Measurements from ENCODE around the gene DPYSL5. TPM values are rescaled to one million over a fixed set of nuclear protein-coding genes. Genes with fewer than 3 reads are reported as not detected.
"Not testable (repeated sequence)": the region's sequence is repeated elsewhere in the genome, so short reads cannot be mapped to it uniquely, and the experiment has no call there.

DPYSL5 gene
- polyA plus RNA-seq, 1 donor from 2014 or later, result 111 TPM

DNA sequence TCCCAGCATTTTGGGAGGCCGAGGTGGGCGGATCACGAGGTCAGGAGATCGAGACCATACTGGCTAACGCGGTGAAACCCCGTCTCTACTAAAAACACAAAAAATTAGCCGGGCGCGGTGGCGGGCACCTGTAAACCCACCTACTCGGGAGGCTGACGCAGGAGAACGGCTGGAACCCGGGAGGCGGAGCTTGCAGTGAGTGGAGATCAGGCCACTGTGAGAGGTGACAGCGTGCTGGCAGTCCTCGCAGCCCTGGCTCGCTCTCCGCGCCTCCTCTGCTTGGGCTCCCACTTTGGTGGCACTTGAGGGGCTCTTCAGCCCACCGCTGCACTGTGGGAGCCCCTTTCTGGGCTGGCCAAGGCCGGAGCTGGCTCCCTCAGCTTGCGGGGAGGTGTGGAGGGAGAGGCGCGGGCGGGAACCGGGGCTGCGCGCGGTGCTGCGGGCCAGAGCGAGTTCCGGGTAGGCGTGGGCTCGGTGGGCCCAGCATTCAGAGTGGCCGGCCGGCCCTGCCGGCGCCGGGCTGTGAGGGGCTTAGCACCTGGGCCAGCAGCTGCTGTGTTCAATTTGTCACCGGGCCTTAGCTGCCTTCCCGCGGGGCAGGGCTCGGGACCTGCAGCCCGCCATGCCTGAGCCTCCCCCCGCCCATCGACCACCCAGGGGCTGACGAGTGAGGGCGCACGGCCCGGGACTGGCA, 33.7 kb upstream of the DPYSL5 start:
- not testable (repeated sequence) for H3K4me3 ChIP-seq (ENCODE audit: low read length); H3K9me3 ChIP-seq (ENCODE audit: low read length); H3K79me2 ChIP-seq (replicated peaks; ENCODE audit: insufficient read depth, low read length); H3K9me2 ChIP-seq (ENCODE audit: insufficient read depth, low read length); H2AFZ ChIP-seq (ENCODE audit: low read depth, low read length); H3K27me3 ChIP-seq (ENCODE audit: insufficient read depth, low read depth, low read length); H3K9ac ChIP-seq (ENCODE audit: low read length); H3F3A ChIP-seq (ENCODE audit: insufficient read depth, low read length, poor library complexity, severe bottlenecking); H3K27ac ChIP-seq (ENCODE audit: low read length); H3K36me3 ChIP-seq (ENCODE audit: insufficient read depth, low read length); H3K4me2 ChIP-seq (ENCODE audit: low read length); H4K20me1 ChIP-seq (ENCODE audit: insufficient read depth)

DNA sequence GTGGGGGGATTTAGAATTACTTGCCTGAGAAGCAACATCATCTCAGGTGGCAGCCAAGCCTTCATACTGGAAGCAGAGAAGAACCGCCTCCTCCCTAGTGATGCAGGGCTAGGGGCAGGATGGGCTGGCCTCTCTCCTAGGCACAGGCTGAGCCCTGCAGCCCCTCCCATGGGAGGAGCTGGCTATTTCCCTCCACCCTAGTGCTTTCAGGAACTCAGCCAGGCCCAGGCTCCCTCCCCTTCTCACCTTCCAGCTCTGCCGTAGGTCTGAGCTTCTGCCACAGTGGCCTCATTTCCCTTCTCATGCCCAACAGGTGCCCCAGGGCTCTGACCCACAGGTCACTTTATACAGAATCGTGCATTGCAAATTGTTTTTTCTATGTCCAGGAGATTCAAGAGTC, 31.0 kb upstream of the DPYSL5 start:
- Histone ChIP-seq H3K9ac (ENCODE audit: low read length) (no peak overlapping the region), H3K4me3 (ENCODE audit: low read length) (no peak overlapping the region), H3K4me2 (ENCODE audit: low read length) (no peak overlapping the region), H4K20me1 (ENCODE audit: insufficient read depth) (no peaks in the 10 kb centered on the region), H3F3A (ENCODE audit: insufficient read depth, low read length, poor library complexity, severe bottlenecking) (no peaks in the 10 kb centered on the region), H3K9me2 (ENCODE audit: insufficient read depth, low read length) (no peaks in the 10 kb centered on the region), H3K27me3 (ENCODE audit: insufficient read depth, low read depth, low read length) (no peaks in the 10 kb centered on the region), H3K36me3 (ENCODE audit: insufficient read depth, low read length) (no peaks in the 10 kb centered on the region), H3K9me3 (ENCODE audit: low read length) (no peaks in the 10 kb centered on the region), H2AFZ (ENCODE audit: low read depth, low read length) (no peak overlapping the region), H3K79me2 (replicated peaks; ENCODE audit: insufficient read depth, low read length) (no peaks in the 10 kb centered on the region), H3K27ac (ENCODE audit: low read length) (no peak overlapping the region)
- TF ChIP-seq, protein P1, sequence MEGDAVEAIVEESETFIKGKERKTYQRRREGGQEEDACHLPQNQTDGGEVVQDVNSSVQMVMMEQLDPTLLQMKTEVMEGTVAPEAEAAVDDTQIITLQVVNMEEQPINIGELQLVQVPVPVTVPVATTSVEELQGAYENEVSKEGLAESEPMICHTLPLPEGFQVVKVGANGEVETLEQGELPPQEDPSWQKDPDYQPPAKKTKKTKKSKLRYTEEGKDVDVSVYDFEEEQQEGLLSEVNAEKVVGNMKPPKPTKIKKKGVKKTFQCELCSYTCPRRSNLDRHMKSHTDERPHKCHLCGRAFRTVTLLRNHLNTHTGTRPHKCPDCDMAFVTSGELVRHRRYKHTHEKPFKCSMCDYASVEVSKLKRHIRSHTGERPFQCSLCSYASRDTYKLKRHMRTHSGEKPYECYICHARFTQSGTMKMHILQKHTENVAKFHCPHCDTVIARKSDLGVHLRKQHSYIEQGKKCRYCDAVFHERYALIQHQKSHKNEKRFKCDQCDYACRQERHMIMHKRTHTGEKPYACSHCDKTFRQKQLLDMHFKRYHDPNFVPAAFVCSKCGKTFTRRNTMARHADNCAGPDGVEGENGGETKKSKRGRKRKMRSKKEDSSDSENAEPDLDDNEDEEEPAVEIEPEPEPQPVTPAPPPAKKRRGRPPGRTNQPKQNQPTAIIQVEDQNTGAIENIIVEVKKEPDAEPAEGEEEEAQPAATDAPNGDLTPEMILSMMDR (IDR thresholded peaks at IDR 0.05; ENCODE audit: poor library complexity, severe bottlenecking), result no peak
- no peak for TF ChIP-seq EZH2 (IDR thresholded peaks at IDR 0.05; ENCODE audit: borderline replicate concordance, insufficient read depth, low read length, poor library complexity, severe bottlenecking)
- TF ChIP-seq, protein P2, sequence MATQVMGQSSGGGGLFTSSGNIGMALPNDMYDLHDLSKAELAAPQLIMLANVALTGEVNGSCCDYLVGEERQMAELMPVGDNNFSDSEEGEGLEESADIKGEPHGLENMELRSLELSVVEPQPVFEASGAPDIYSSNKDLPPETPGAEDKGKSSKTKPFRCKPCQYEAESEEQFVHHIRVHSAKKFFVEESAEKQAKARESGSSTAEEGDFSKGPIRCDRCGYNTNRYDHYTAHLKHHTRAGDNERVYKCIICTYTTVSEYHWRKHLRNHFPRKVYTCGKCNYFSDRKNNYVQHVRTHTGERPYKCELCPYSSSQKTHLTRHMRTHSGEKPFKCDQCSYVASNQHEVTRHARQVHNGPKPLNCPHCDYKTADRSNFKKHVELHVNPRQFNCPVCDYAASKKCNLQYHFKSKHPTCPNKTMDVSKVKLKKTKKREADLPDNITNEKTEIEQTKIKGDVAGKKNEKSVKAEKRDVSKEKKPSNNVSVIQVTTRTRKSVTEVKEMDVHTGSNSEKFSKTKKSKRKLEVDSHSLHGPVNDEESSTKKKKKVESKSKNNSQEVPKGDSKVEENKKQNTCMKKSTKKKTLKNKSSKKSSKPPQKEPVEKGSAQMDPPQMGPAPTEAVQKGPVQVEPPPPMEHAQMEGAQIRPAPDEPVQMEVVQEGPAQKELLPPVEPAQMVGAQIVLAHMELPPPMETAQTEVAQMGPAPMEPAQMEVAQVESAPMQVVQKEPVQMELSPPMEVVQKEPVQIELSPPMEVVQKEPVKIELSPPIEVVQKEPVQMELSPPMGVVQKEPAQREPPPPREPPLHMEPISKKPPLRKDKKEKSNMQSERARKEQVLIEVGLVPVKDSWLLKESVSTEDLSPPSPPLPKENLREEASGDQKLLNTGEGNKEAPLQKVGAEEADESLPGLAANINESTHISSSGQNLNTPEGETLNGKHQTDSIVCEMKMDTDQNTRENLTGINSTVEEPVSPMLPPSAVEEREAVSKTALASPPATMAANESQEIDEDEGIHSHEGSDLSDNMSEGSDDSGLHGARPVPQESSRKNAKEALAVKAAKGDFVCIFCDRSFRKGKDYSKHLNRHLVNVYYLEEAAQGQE (IDR thresholded peaks at IDR 0.05; ENCODE audit: borderline replicate concordance), result no peak
- TF ChIP-seq EP300 (conservative IDR thresholded peaks at IDR 0.05; ENCODE audit: poor library complexity, severe bottlenecking), result no peak
- no peak for TF ChIP-seq POLR2AphosphoS5 (IDR thresholded peaks at IDR 0.05)

DNA sequence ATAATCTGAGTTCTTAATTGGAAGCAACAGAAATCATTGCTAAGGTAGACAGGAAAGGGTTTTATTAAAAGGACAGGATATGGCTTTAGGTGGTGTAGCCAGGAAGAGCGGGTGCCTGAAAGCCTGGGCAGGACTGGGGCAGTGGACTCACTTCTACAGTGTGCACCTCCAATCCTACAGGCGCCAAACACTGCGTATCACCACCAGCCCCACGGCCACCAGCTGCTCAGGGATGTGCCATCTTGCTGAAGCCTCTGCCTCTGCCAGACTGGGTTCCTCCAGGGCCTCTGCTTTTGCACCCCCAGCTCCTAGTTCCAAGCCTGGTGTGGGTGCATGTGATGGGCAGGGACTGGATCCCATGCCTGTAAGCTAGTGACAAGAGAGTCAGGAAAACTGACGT, 29.7 kb upstream of the DPYSL5 start:
- Histone ChIP-seq H4K20me1 (ENCODE audit: insufficient read depth) (no peaks in the 10 kb centered on the region), H3K36me3 (ENCODE audit: insufficient read depth, low read length) (no peaks in the 10 kb centered on the region), H3K9ac (ENCODE audit: low read length) (no peak overlapping the region), H3F3A (ENCODE audit: insufficient read depth, low read length, poor library complexity, severe bottlenecking) (no peaks in the 10 kb centered on the region), H3K4me2 (ENCODE audit: low read length) (no peak overlapping the region), H3K4me3 (ENCODE audit: low read length) (no peak overlapping the region), H2AFZ (ENCODE audit: low read depth, low read length) (no peak overlapping the region), H3K9me3 (ENCODE audit: low read length) (no peaks in the 10 kb centered on the region), H3K27ac (ENCODE audit: low read length) (no peak overlapping the region), H3K79me2 (replicated peaks; ENCODE audit: insufficient read depth, low read length) (no peaks in the 10 kb centered on the region), H3K27me3 (ENCODE audit: insufficient read depth, low read depth, low read length) (no peaks in the 10 kb centered on the region), H3K9me2 (ENCODE audit: insufficient read depth, low read length) (no peaks in the 10 kb centered on the region)
- TF ChIP-seq, protein P1 (IDR thresholded peaks at IDR 0.05; ENCODE audit: poor library complexity, severe bottlenecking), result no peak
- no peak for TF ChIP-seq RAD21 (conservative IDR thresholded peaks at IDR 0.05)
- TF ChIP-seq SMC3 (conservative IDR thresholded peaks at IDR 0.05; ENCODE audit: poor library complexity), result no peak
- TF ChIP-seq, protein P2 (IDR thresholded peaks at IDR 0.05; ENCODE audit: borderline replicate concordance), result no peak
- no peak for TF ChIP-seq POLR2AphosphoS5 (IDR thresholded peaks at IDR 0.05)
- no peak for TF ChIP-seq MXI1 (conservative IDR thresholded peaks at IDR 0.05; ENCODE audit: poor library complexity, severe bottlenecking)
- no peak for TF ChIP-seq TAF1 (IDR thresholded peaks at IDR 0.05; ENCODE audit: low read depth)
- no peak for TF ChIP-seq EZH2 (IDR thresholded peaks at IDR 0.05; ENCODE audit: borderline replicate concordance, insufficient read depth, low read length, poor library complexity, severe bottlenecking)
- no peak for TF ChIP-seq EP300 (conservative IDR thresholded peaks at IDR 0.05; ENCODE audit: poor library complexity, severe bottlenecking)

All from neural cell (in vitro differentiated cells).